Activated T-cell treated with anti-CD3 and anti-CD28 coated beads for 24 hours (primary cell): ENCODE results near the gene CHN1.

Experiments
- DNase-seq: peaks from one replicate; pipeline ENCODE4 v3.0.0-alpha.2; 2020; ENCODE audit warnings: low read depth

CHN1 gene

DNA sequence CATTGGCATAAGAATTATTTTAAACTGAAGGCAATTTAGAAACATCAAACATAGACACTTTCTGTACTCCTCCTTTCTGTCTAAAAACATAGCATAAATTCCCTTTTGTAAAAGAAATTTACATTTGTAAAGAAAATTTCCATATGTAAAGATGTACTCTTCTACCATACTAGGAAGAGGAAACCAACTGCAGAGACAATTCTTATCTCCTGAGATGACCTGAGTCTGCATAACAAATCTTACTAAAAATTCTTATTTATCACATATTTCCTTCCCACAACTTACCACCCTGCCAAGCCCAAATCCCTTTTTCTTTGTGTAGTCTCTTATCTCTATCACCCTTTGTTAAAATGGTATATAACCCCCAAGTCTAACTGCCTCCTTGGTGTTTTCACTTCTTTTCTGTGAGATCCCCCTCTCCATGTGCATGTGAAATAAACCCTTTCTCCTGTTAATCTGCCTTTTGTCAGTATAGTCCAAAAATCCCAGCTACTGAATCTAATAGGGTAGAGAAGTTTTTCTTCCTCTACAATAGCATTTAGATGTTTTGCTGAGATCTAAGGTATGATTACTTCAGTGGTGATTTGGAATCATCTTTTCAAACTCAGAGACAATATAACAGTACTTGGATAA is 81.0 kb downstream of the CHN1 start:
- DNase-seq, result no peak

DNA sequence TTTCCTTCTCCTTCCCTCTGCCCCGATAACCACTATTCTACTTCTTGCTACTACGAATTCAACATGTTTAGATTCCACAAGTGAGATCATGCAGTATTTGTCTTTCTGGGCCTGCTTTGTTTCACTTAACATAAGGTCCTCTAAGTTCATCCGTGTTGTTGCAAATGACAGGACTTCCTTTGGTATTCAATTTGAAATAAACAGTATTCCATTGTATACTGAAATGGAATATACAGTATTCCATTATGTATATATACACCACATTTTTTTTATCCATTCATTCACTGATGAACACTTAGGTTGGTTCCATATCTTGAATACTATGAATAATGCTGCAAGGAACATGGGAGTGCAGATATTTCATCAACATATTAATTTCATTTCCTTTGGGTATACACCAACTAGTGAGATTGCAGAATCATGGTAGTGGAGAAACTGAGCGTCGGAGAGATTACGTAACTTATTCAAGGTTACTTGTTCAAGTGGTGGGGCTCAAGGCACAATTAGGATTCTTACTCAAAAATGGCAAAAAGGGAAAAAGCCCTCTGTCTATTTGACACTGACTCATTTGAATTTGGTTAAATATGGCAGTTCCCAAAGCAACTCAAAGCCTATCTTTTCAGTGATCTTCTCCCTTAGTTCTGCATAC is 85.1 kb downstream of the CHN1 start:
- no peak for DNase-seq

DNA sequence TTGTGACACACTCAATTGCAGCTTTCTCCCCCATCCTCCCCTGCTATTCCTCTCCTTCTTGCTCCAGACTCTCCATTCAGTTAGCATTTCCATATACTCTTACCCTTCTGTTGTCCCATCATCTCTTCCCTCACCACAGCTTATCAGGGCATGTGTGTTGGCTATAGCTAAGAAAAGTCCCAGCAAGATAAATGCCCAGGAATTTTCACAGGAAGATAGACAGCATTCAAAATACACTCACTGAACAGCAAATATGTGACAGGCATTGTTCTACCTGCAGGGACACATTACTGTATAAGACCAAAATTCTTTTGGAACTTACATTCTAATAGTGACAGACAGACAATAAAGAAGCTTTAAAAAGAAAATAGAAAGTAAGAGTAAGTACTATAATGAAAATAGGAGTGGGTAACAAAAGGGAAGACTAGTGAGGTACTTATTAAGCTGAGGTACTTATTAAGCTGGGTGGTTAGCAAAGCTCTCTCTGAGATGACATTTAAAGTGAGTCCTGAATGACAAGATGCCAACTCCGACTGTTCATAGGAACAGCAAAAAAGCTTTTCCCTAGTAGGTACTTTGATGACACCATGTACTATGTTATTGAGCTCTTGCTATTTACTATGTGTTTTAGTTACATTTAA is 86.2 kb downstream of the CHN1 start:
- DNase-seq, result no peak

DNA sequence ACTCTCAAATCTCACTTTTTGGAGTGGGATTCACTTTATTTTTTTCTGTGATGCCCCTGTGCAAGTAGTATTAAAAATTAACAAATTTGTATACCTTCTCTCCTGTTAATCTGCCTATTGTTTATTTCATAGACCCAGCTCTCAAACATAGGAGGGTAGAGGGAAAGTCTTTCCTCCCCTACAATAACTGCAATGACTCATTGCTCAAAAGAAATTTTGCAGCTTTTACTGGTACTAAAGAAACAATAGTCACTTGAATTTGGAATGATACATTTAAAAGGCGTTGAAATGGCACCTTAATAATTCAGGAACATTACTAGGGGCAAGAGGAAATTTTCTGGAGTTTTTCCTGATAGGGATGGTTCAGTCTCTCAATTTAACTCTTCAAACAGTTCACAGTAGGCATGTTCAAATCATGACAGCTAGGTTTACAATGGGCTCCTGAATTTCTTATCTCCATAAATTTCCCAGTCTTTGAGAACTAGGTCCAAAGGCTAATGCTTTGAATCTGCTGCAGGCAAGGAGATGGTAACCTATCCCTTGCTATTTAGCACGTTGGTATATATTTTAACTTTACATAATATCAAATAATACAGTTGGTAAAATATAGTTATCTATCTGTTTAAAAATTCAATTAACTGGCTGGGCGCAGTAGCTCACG is 88.8 kb downstream of the CHN1 start:
- DNase-seq, result no peak

- DNase-seq, result no peak
These were observed 90.1 kb downstream of the CHN1 start for GRCh38 chr2:174914853-174915760.

DNA sequence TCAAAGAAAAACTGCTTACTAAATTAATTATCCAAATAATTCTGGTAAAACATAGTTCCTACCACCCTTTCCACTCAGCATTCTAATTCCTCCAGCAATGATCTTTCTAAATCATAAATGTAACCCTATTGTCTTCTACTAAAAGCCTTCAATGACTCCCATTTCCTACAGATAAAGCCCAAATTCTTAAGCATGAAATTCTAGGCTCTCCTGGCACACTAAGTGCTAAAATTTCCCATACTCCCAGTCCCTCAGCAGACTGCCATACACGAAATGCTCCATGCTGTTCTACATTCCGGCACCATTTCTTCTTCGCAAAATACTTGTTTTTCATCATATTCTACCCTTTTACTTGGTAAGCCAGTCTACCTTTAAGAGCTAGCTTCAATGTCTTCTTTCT is 96.9 kb downstream of the CHN1 start:
- DNase-seq, result no peak

- no peak for DNase-seq
These were observed 102.0 kb downstream of the CHN1 start for GRCh38 chr2:174903264-174903556.

DNA sequence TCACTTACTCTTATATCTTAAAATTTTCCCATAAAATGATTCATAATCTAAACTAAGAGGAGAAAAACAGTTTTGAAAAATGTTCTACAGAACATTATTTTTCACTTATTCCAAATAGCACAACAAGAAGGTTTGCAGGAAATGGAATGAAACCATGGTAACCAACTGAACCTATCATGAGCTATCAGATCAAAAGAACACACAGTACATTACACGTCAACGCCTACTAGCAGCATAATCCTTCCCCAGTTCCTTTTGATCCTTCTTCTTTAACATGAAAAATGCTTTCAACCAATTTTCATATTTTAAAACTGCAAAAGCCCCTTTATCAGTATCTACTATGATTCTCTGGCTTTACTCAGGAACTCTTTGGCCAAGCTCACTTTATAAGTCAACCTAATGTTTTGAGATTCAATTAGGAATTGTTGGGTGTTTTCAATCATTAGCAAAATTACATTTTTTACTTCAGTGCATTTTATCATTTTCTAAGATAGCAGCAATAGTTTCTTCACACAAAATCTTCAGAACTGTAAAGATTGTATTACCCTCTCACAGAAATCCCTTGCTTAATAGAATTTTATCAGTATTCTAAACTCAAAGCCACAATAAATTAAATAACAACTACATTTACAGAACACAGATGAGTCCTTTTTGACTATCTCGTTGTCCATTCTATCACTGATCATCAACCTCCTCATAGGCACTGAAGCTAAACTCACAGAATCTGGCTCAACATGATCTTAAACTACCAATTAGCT is 102.5 kb downstream of the CHN1 start:
- DNase-seq, result no peak

DNA sequence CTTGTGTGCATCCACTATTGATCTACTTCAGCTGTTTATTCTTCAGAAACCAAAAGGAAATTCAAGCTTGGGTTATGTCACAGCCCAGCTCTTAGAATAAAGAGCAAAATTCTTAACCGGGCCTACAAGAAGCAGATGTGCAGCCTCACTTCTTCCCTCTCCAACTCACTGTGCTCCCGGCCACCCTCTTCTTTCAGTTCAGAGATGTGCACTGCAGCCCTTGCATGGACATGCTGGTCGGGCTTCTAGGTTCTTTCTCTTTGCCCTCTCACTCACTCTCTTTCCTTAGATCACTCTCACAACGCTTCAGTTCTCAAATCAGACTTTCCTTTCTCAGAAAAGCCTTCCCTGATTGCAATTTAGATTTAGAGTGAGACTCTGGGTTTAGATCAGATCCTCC is 104.1 kb downstream of the CHN1 start:
- DNase-seq, result no peak

- DNase-seq, result no peak
These were observed 107.9 kb downstream of the CHN1 start for GRCh38 chr2:174897286-174897685.

- no peak for DNase-seq
These were observed 112.2 kb downstream of the CHN1 start for GRCh38 chr2:174893018-174893417.

DNA sequence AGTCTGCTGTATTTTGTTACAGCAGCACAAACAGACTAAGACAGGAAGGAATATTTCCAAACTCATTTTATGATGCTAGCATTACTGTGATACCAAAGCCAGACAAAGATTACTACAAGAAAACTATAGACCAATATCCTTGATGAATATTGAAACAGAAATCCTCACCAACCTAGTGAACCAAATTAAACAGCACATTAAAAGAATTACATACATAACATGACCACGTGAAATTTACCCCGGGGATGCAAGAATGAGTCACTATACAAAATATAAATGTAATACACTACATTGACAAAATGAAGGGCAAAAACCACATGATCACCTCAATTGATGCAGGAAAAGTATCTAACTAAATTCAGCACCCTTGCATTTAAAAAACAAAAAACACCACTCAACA is 112.6 kb downstream of the CHN1 start:
- no peak for DNase-seq

DNA sequence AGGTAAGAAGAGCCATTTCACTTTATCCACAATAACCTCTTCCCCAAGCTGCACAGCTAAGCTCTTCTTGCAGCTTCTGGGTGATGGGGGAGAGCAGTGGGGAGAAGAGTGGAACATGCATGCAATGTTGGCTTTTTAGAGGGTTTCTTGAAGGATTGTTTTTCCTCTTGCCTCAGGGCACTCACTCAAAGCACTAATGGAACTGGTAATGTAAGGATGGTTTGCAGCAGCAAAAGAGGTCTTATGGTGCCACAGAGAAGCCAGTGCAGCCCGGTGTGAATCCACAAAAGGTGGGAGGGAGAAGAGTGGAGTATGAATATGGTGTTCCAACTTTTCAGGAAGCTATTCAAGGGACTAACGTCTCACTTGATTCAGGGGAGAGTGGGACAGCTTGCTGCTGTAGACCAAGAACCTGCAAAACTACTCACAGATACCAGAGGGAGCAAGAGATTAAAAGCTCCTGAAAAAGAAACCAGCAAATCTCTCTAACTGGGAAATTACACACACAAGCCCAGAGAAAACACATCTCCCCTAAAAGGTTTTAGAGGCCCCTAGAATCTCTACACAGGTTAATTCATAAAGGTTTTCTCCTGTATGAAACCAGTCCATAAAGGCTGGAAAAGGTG is 116.4 kb downstream of the CHN1 start:
- no peak for DNase-seq

DNA sequence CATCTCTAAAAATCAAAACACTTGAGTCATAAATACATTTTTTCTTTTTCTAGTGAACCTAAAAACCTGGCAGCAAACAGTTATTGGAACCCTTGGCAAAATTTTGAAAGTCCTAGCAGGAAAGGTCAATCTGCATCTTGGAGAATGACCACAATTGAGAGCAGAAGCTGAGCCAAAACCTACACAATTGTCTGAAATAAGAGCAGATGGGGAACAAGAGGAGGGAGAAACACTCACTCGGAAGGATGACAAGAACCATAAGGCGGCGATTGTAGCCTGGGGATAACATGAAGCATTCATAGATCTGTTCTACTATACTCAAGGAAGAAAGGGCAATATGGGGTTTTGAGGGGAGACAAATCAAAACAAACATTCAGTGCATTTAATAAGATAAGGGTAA is 117.0 kb downstream of the CHN1 start:
- no peak for DNase-seq

GRCh38 chr2:174882416-174882815 is 122.8 kb downstream of the CHN1 start:
- DNase-seq, result no peak

GRCh38 chr2:174881678-174882077 is 123.5 kb downstream of the CHN1 start:
- DNase-seq, result no peak

- DNase-seq, result no peak
These were observed 126.5 kb downstream of the CHN1 start for GRCh38 chr2:174878537-174879147.

DNA sequence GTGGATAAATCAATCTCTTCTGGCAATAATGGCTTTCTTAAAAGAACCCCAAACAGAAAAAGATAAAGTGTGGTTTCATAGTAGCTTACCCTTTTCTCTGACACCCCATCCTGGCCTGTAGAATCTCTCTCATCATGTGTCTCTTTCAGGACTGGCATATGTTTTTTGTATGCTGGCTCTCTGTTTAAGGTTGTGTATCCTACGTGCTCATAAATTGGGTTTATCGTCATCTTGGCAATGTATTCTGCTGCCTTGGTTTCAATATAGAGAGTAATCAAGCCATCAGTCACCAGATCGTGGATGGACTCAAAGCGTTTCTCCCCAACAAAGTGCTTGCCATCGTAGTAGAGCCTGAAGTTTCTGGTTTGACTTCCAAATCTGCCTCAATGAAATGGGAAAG is 127.4 kb downstream of the CHN1 start:
- no peak for DNase-seq

GRCh38 chr2:174877301-174877700 is 127.9 kb downstream of the CHN1 start:
- no peak for DNase-seq

GRCh38 chr2:174874085-174874484 is 131.1 kb downstream of the CHN1 start:
- no peak for DNase-seq

DNA sequence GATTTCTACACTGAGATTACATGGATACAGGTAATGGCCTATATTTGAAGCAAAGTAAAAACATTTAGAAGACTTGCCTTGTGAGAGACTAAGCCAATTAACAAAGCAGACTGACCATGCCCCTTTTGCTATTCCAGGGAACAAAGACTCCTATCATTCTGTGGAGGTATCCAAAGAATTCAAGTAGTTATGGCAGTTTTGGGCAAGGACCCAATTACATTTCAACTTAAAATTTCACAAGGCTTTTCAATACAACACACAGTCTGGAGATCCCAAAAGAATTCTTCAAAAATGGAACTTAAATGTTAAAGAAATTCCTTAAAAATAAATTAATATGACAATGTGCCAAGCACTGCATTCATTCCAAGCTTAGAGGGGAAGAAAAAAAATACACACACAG is 131.7 kb downstream of the CHN1 start:
- no peak for DNase-seq
